Fibroblast of peridontal ligament (primary cell): ENCODE results near the gene CCDC157.

Source experiments
- DNase-seq: peaks from one replicate; pipeline ENCODE4 v3.0.0-alpha.2; 2010; ENCODE audit errors: extremely low read depth

Gene CCDC157

DNA sequence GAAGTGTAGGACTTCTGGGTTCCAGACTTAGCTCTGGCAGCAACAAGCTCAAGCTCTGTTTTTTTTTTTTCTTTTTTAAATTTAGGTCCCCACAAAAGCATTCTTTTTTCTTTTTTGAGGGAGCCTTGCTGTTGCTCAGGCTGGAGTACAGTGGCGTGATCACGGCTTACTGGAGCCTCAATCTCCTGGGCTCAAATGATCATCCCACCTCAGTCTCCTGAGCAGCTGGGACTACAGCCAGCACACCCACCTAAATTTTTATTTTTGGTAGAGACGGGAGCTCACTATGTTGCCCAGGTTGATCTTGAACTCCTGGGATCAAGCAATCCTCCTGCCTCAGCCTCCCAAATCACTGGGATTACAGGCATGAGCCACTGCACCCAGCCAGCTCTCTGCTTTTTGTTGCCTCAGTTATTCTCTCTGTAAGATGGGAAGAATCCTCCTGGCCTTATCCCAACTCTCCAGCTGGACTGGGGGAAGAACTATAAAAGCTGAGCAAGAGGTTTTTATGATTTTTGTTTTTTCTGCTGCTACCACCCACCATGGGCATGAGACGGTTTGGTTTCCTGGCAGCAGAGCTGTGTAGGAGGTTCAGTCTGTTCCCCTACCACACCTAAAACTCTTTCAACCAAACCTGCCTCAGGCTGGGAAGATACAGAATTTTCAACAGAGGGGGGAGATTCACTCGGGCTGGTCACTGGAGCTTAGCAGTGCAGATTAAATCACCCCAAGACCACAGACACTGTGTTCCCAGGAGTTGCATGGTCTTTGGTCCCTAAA, 57.1 kb downstream of the CCDC157 start:
- DNase-seq: no peak

DNA sequence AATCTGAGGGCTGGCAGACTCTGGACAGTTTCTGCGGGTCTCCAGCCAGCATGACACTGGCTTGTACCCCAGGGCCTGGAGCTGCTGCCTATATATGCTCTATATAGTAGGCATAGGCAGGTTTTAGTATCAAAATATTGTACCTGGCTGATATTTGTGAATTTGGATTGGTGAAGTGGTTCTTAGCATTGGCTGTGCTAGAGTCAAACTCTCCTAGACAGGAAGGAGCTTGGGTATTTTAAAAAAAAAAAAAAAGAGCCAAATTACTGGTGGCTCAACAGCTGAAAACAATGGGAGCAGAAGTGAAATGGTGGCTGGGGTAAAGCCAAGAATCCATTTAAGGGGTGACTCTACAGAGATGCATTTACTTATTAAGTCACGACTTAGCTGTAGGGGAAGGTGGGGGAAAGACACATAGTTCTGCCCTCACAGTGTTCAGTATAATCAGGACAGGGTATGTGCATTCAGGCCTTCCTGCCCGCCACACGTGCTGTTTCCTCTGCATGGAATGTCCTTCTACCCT, 57.8 kb downstream of the CCDC157 start:
- DNase-seq: peak; percentile 35

DNA sequence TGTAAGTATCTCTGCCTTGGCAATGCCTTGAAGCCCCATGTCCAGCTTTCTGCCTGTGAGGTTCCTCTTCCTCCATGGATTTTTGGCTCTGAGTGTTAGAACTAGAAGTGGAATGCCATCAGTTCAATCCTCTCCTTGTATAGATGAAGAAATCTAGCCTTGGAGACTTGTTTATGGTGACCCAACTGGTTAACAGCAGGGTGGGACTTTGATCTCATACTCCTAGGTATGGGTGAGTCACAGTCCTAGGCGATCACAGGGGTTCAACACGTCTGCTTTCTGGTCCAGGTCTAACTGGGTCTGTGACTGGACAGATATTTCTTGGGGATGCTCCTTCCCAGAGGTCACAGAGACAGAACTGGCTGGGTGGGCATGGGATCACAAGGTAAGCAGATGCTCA, 59.6 kb downstream of the CCDC157 start:
- no peak for DNase-seq

DNA sequence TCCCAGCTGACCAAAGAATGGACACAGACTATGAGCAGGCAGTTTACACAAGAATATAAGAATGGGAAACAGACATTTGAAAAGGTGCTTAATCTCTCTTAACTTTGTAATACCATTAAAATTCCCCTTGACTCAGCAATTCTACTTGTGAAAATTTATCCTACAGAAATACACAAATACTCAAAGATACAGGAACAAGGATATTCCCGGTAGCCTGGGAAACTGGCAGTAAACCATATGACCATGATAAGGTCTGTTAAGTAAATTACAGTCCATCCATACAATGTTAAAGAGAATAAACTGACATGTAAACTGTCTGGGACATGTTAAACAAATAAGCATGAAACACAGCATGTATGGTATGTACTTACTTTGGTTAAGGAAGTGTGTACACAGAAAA, 60.0 kb downstream of the CCDC157 start:
- DNase-seq: no peak

DNA sequence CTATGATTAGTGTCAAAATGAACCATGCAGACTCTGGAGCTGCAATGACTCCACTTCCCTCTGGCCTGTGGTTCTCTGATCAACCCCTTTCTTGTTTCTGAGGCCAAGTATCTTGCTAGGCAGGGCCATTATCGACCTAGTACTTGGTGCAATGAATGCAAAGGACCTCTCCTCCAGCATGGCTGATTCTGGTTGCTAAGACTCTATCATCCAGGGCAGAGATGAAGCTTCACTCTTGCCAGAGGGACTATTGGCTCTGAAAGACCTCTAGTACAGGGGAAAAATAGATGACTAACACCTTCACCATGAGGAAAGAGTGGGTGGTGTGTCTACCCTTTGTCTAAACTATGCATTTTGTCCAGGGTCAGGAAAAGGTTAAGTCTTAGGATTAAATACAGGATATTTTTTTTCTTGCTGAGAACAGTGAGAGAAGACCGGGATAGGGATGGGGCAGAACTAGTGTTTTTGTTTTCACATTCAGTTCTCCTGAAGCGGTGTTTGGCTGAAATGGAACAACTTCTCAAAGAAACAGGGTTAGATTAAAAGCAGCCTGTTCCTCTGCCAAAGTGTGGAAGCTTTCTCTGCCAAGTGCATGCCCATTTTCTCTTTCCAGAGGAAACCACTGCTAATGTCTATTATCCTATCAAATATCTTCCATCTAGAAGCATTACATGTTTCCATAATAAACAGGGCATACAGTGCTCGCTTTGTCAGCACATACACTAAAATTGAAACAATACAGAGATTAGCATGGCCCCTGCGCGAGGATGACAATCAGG, 63.7 kb downstream of the CCDC157 start:
- DNase-seq: peak; percentile 69

DNA sequence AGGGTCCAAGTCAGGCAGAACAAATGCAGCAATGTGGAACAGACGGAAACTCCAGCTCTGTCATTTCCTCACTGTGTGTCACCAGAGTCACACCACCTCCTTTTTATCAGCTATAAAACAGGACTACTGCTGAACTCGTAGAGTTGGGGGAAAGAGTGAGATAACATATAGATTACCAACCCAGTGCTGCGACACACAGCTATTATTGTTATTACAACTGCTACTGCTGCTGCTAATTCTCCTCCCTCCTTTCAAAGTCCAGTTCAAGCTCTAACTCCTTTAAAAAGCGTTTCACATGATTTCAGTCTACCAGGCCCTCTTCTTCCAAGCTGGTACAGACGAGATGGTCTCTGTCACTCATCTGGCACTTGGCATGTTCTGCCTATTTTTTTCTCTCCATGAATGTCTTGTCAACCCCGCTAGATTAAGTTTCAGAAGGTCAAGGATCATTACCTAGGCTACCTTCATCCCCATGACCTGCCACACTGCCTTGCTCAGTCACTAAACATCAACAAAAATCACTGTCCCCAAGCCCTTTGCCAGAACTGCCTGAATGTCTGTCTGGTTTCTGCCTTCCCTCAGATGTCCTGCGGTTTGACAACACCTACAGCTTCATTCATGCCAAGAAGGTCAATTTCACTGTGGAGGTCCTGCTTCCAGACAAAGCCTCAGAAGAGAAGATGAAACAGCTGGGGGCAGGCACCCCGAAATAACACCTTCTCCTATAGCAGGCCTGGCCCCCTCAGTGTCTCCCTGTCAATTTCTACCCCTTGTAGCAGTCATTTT, 65.1 kb downstream of the CCDC157 start:
- DNase-seq: no peak

DNA sequence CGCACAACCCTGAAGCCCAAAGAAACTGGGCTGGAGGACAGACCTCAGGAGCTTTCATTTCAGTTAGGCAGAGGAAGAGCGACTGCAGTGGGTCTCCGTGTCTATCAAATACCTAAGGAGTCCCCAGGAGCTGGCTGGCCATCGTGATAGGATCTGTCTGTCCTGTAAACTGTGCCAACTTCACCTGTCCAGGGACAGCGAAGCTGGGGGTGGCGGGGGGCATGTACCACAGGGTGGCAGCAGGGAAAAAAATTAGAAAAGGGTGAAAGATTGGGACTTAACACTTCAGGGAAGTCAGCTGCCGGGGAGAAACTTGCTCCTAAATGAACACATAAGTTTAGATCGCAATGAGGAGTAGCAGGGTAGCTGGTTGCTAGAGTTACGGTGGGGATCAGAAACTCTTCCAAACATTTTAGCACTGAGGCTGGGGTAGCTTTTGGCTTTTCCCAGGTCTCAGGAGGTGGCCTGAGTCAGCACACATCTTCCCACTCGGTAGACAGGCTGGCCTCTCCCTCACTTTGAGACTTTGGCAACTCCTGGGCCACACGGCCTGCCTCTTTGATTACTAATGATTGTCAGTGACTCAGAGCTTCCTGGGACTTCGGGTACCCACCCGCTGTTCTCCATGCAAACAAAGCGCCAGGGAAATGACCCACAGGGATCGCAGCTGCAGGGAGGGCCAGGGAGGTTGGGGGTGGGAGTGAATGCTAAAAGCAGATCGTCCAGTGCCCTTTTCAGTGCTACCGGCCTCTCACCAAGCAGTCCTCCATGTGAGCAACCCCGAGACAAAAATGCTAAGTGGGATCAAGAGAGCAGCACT, 65.9 kb downstream of the CCDC157 start:
- DNase-seq: peak; percentile 84

DNA sequence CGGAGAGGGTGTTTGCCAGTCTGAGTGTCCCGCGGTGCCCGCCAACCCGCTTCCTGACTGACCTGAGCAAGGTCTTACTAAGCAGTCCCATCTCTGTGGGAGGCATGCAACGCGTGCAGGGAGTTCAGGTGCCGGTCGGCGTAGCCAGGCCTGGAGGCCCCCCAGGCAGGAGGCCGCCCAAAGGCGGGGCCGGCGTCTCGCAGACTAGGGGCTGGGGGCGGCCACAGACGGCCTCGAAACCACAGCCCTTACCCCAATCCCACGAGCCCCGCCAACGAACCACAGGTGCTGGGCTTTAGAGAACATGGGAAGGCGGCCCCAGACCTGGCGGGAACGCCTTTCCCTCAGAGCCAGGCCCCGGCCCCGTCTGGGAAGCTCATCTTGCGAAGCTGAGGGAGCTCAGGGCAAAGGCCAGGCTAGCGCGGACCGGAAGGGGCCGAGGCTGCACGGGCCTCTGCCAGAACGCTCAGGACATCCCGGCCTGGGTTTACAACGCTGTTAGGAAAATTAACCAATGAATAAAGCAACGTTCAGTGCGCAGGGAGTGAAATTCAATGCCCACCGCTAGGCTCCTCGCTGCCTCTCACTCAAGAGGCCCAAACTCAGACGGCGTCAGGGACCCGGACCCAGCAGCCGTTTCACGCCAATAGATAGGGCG, 66.6 kb downstream of the CCDC157 start:
- DNase-seq: no peak

DNA sequence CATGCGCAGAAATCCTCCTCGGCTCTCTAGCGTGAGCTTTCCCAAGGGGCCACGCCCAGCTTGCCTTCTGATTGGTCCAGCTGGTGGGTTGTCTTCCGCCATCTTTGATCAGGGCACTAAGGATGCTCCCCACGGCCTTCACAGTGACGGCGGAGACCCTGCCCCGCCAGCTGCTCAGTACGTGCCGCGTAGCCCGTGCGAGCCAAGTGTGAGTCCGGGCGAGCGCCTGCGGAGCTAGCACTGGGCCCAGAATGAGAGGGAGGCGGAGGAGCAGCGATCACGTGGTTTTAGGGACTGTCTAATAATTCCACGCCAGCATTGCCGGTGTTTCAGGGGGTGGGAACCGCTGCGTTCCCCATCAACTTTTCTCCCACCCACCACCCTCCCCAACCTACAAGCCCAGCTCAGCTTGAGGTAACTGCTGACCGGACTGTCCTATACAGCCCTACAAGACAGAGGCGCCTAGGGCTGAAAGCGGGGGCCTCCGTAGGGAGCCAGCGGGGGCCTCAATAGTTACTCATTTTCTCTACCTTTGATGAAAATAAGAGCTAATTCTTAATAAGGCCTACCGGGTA, 67.2 kb downstream of the CCDC157 start:
- DNase-seq: peak; percentile 100

DNA sequence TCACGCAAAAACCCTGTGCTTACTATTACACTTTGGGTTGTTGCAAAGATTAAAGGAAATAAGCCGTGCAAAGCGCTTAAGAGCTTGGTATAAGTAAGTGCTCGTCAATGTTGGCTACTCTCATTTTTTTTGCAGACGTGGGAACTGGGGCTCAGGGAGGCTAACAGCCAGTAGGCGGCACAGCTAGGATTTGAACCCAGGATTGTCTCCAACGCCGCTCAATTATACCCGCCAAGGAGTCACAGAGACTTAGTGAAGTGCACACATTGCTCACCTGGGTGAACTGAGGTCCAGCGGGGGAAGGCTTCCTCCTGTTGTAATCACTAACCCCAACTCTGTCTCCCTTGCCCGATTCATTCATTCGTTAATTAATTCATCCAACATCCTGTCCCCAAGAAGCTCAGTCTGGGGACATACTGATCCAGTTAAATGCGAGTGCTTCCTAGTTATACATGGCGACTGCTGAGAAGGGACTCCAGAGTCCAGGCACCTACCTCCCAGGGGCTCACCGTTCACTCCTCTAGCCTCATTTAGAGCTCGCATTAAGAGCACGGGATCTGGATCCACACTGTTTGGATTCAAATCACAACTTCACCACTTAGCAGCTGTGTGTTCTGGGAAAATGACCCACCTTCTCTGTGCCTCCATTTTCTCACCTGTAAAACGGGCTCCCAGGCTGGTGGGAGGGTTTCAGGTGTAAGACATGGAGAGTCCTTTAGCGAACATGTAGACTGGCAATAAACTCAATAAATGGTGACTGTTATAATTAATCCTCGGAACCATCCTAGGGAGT, 67.9 kb downstream of the CCDC157 start:
- no peak for DNase-seq

DNA sequence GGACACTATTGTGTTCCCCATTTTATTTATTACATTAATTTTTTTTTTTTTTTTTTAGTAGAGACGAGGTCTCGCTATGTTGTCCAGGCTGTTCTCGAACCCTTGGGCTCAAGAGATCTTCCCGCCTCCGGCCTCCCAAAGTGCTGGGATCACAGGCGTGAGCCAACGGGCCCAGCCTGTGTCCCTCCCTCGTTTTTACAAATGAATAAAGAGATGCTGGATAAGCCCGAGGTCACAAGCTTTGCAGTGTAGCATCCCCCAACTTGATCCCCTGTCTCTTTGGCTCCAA, 68.5 kb downstream of the CCDC157 start:
- DNase-seq: no peak

DNA sequence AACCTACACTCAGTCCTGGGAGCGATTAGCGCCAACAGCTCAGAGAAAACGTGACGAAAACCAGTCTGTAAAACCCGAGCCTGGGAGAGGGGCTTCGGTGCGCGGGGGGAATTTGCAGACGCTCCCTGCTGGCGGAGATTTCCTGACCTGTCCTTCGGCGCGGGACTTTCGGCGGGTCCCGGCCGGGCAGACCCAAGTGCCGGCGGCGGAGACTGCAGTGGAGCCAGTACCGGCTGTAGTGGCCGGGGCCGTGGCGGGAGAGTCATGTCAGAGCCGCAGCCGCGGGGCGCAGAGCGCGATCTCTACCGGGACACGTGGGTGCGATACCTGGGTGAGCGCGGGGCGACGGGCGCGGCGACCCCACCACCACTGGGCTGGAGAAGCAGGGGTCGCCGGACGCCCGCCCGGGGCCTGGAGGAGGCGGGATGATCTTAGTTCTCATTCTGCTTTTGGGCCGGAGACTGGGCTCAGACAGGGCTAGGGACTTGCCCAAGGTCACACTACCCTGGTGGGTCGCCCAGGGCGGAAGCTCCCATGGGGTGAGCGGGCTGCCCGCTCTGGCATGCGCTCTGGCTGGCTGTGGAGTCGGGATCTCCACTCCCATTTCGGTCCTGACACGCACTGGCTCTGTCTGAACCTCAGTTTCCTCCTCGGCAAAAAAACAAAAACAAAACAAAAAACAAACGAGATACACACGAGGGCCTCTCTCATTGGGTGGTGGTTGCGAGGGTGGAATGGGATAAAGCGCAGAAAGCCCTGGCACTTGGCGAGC, 69.0 kb downstream of the CCDC157 start, which contains the start of gene MTFP1:
Gene MTFP1, plus strand, starts transcription at position 153 of the 772 bp plus-strand sequence. Its CDS starts 112 bp downstream, at position 265.
- peak; percentile 55 for DNase-seq
